Adipocyte (in vitro differentiated cells): ENCODE results near the gene ZDHHC14.
A peak's percentile ranks its signal among the peaks of the same experiment; 100 is the strongest.
"Not testable (repeated sequence)": the region's sequence is repeated elsewhere in the genome, so short reads cannot be mapped to it uniquely, and the experiment has no call there.

ENCODE experiments used
- DNase-seq: peaks from one replicate; pipeline ENCODE4 v3.0.0-alpha.2; 2015; ENCODE audit warnings: low read depth
- H3K27me3 ChIP-seq: replicated peaks from 2 replicates; pipeline ENCODE4 v1.7.0; 2013; ENCODE audit warnings: mild to moderate bottlenecking, low read length, moderate library complexity; ENCODE audit not compliant: control insufficient read depth, insufficient read depth
- H3K36me3 ChIP-seq: 2 replicates; pipeline ENCODE4 v1.7.0; 2013; ENCODE audit warnings: low read length, mild to moderate bottlenecking, moderate library complexity; ENCODE audit not compliant: control insufficient read depth, insufficient read depth, severe bottlenecking
- H3K4me1 ChIP-seq: 2 replicates; pipeline ENCODE4 v1.7.0; 2013; ENCODE audit warnings: mild to moderate bottlenecking, low read length, moderate library complexity; ENCODE audit not compliant: control insufficient read depth, insufficient read depth
- H3K4me3 ChIP-seq: 2 replicates; pipeline ENCODE4 v1.7.0; 2013; ENCODE audit warnings: mild to moderate bottlenecking, low read length, moderate library complexity
- H3K9ac ChIP-seq: 2 replicates; pipeline ENCODE4 v1.7.0; 2013; ENCODE audit warnings: mild to moderate bottlenecking, low read length, moderate library complexity
- H3K9me3 ChIP-seq: 2 replicates; pipeline ENCODE4 v1.7.0; 2013; ENCODE audit warnings: mild to moderate bottlenecking, low read length, moderate library complexity; ENCODE audit not compliant: control insufficient read depth

The ZDHHC14 gene

DNA sequence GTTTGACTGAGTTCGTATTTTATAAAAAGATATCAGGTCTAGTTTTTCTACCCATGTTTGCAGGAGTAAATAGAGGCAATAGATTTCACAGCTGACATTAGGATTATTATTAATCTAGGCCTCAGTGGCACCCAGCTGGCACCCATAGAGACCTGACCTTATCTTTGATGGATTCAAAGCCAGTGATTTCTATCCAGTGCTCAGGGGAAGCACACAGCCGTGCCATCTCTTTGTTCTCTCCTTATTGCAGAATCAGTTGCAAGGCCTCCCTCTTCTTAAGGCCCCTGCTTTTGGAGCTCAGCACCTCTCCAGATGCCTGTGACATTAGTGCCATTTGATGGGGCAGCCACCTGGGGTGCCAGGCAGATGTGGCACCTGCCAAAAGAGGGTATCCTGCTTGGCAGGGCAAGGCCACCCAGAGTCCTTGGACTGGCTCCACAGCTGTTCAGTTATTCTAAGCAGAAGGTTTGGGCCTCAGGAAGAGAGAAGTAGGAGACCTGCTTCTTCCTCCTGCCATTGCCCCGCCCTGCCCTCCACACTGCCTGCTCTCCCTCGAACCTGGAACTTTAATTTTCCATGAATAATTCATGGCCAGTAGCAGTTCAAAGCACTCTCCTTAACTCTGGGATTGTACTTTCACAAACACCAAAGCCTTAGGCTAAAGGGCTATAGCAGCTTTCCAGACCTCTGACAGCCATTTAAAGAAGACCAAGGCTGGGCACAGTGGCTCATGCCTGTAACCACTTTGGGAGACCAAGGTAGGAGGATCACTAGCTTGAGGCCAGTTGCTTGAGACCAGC lies 206.3 kb downstream of the ZDHHC14 start:
- no peak overlapping the region for H3K4me3 ChIP-seq

DNA sequence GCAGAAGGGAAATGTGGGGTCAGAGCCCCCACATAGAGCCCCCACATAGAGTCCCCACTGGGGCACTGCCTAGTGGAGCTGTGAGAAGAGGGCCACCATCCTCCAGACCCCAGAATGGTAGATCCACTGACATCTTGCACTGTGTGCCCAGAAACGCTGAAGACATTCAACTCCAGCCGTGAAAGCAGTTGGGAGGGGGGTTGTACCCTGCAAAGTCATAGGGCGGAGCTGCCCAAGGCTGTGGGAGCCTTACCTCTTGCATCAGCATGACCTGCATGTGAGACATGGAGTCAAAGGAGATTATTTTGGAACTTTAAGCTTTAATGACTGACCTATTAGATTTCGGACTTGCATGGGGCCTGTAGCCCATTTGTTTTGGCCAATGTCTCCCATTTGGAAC lies 209.7 kb downstream of the ZDHHC14 start:
- H3K4me3 ChIP-seq, H3K4me1 ChIP-seq, H3K27me3 ChIP-seq, DNase-seq, H3K36me3 ChIP-seq, H3K9ac ChIP-seq: not testable (repeated sequence)
- H3K9me3 ChIP-seq = peaks cover 10% of the 10 kb centered on the region

More for the DNA sequence above, 206.3 kb downstream of the ZDHHC14 start:
- no peaks in the 10 kb centered on the region for H3K4me1 ChIP-seq
- no peak overlapping the region for H3K9ac ChIP-seq
- H3K27me3 ChIP-seq = no peaks in the 10 kb centered on the region
- H3K36me3 ChIP-seq = no peaks in the 10 kb centered on the region
- H3K9me3 ChIP-seq = peaks cover 16% of the 10 kb centered on the region
- DNase-seq = no peak

DNA sequence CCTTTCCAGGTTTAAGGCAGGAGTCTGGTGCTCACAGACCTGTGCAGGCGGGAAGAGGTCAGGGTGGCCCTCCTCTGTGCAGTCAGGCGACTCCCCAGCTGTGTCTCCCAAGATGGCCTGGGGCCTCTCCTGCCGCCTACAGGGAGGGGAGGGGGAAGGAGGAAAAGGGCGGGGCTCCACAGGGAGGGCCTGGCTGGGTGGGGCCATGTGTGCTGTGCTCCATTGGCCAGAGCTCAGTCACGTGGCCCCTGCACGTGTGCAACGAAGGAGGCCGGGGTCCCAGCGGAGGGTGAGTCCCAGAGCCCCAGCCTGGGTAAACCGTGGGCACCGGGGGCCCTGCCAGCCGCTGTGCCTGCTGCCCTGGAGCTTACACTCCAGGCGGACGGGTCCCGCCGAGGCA lies 211.6 kb downstream of the ZDHHC14 start:
- no peak overlapping the region for H3K9ac ChIP-seq
- H3K4me1 ChIP-seq = no peaks in the 10 kb centered on the region
- DNase-seq = no peak
- H3K4me3 ChIP-seq = no peak overlapping the region
- no peaks in the 10 kb centered on the region for H3K36me3 ChIP-seq
- H3K27me3 ChIP-seq = no peaks in the 10 kb centered on the region
- H3K9me3 ChIP-seq = peaks cover 10% of the 10 kb centered on the region

DNA sequence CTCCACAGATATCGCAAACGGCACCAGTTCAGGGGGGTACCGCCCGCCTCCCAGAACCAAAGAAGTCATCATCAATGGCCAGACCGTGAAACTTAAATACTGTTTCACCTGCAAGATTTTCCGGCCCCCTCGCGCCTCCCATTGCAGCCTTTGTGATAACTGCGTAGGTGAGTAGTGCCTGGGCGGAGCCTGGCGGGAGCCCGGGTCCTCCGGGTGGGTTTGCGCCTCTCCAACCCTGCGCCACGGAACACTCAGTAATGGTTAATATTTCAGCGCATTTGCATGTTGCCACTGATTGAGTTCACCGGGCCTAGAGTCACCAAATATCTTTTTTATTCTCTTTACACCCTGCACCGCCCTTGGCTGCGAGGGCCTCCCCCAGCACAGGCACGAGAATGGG lies 212.0 kb downstream of the ZDHHC14 start:
- no peaks in the 10 kb centered on the region for H3K36me3 ChIP-seq
- peaks cover 10% of the 10 kb centered on the region for H3K9me3 ChIP-seq
- no peak overlapping the region for H3K9ac ChIP-seq
- DNase-seq = no peak
- no peaks in the 10 kb centered on the region for H3K4me1 ChIP-seq
- H3K4me3 ChIP-seq = no peak overlapping the region
- no peaks in the 10 kb centered on the region for H3K27me3 ChIP-seq

DNA sequence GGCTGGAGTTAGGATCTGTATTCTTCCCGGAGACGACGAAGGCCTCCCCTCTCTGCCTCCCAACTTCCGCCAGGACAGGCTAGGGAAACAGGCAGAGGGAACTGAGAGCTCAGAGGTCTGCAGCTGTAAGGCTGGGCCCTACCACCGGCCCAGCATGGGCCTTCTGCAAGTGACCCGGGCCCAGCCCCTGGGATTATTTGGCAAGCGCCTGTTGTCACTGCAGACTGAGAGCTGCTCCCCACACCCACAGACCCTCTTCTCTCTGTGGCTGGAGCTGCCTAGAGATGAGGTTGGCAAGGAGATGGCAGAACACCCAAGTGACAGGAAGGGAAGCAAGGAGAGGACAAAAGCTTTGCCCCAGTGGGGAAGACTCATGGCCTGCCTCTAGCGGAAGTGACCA lies 212.6 kb downstream of the ZDHHC14 start:
- DNase-seq = no peak
- no peaks in the 10 kb centered on the region for H3K36me3 ChIP-seq
- no peak overlapping the region for H3K4me3 ChIP-seq
- no peaks in the 10 kb centered on the region for H3K4me1 ChIP-seq
- H3K9me3 ChIP-seq = peaks cover 10% of the 10 kb centered on the region
- no peaks in the 10 kb centered on the region for H3K27me3 ChIP-seq
- H3K9ac ChIP-seq = no peak overlapping the region

DNA sequence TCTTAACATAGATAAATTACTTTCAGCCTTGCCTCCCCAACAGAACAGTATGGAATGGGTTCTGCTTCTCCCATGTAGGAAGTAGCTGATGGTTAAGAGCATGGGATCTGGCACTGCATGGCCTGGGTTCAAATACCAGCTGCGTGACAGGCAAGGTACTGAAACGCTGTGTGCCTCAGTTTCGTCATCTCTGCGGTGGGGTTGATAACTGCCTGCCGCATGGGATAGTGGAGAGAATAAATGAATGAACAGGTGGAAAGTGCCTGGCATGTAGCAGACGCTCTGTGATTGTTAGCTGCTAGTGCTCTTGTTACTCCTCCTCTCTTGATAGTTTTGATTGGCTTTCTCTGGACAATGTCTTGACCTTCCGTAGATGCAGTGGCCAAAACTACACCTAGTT lies 213.3 kb downstream of the ZDHHC14 start:
- peaks cover 10% of the 10 kb centered on the region for H3K9me3 ChIP-seq
- no peak for DNase-seq
- no peaks in the 10 kb centered on the region for H3K36me3 ChIP-seq
- H3K4me3 ChIP-seq = no peak overlapping the region
- H3K4me1 ChIP-seq = no peaks in the 10 kb centered on the region
- H3K27me3 ChIP-seq = no peaks in the 10 kb centered on the region
- no peak overlapping the region for H3K9ac ChIP-seq

DNA sequence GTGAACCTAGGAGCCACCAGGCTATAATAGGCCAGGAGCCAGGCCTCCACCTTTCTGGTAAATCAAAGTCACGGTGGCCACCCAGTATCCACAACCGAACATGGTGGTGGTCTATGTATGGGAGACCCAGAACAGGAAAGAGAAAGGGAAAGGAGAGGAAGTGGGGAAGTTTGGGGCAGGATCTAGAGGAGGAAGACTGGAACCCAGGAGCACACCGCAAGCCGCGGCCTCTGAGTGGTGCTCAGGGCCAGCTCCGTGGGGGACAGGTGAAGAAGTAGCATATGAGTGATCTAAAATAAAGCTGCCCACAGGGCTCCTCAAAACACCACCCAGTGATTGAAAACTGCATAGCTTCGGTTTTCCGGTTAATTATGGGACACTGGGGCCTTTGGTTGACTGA lies 214.8 kb downstream of the ZDHHC14 start:
- H3K9me3 ChIP-seq = peaks cover under 1% of the 10 kb centered on the region
- DNase-seq = no peak
- H3K4me3 ChIP-seq = no peak overlapping the region
- no peak overlapping the region for H3K9ac ChIP-seq
- H3K36me3 ChIP-seq = no peaks in the 10 kb centered on the region
- H3K27me3 ChIP-seq = no peaks in the 10 kb centered on the region
- no peaks in the 10 kb centered on the region for H3K4me1 ChIP-seq

DNA sequence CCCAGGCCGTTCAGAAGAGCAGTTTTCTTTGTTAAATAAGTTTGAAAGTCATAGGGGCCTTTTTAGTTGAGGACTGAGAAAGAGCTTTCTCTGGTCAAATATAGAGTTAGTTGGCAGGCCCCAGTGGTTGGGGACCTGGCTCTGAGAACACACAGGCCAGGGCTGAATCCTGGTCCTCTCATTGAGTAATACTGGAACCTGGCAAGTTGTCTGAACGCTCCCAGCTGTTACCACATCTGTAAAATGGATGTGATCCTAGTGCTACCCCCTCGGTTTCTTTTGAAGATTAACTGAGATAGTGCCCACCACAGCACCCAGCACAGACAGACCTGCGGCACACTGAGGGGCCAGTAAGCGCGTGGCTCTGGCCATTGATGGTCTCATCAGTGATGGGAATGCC lies 215.5 kb downstream of the ZDHHC14 start:
- DNase-seq = no peak

DNA sequence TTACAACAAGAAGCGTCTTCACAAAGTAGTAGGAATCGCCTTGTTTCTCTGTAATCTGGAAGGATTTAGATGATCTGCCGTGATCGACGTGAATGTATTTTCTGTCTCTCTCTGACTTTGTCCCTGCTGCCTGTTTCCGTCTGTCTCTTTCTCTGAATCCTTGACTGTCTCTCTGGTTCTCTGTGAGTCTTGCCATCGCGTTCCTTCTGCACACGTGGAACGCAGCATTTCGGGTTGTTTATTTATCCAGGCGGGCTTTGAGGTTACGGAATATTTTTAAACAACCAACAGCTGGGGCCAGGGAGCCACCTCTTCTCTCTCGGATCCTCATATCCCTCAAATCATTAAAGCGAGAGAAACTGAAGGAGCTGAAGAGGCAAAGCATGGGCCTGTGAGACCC lies 215.9 kb downstream of the ZDHHC14 start:
- H3K36me3 ChIP-seq = no peaks in the 10 kb centered on the region
- H3K4me3 ChIP-seq = no peak overlapping the region
- no peaks in the 10 kb centered on the region for H3K9me3 ChIP-seq
- H3K9ac ChIP-seq = no peak overlapping the region
- DNase-seq = peak; percentile 28
- H3K27me3 ChIP-seq = no peaks in the 10 kb centered on the region
- no peaks in the 10 kb centered on the region for H3K4me1 ChIP-seq

More for the DNA sequence above, 215.5 kb downstream of the ZDHHC14 start:
- no peaks in the 10 kb centered on the region for H3K27me3 ChIP-seq
- no peaks in the 10 kb centered on the region for H3K36me3 ChIP-seq
- no peak overlapping the region for H3K4me3 ChIP-seq
- H3K9me3 ChIP-seq = no peaks in the 10 kb centered on the region
- H3K9ac ChIP-seq = no peak overlapping the region
- H3K4me1 ChIP-seq = no peaks in the 10 kb centered on the region

DNA sequence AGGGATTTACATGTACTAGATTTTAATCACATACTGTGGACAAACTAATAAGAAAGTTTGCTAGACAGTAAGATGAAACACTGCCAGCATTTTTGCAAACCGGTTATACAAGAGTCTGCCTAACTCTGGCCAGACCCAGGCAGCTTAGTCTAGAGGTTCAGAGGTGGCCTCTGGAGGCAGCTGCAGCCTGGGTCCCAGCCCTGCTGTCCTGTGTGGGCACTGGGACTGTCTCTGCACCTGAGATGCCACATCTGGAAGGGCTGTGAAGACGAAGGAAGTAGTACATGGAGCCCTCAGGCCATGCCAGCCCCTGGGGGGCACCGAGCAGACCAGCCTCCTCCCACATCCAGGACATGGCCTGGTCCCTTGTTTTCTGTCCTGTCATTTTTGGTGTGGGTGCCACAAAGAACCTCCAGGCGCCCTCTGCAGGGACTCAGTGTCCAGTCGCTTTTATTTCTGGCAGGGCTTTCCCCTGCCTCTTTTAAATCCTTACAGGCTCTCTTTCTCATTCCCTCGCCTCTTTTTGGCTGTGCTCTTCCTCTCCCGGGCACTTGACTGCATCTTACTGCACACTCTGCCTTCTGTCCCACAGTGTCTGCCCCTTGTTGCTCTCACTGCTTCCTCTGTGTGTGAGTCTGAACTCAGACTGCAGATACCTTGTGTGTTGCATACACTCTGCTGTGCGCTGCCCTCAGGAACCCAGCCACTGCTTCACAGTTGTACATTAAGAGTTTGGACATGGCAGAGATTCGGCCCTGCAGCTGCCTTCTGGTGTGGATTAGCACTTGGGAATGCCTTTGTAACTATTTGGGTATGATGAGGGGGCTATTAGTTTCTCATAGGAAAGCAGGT lies 216.7 kb downstream of the ZDHHC14 start:
- no peak overlapping the region for H3K9ac ChIP-seq
- H3K27me3 ChIP-seq = no peaks in the 10 kb centered on the region
- H3K9me3 ChIP-seq = no peaks in the 10 kb centered on the region
- no peak overlapping the region for H3K4me3 ChIP-seq
- no peaks in the 10 kb centered on the region for H3K4me1 ChIP-seq
- peak; percentile 72 for DNase-seq
- no peaks in the 10 kb centered on the region for H3K36me3 ChIP-seq

DNA sequence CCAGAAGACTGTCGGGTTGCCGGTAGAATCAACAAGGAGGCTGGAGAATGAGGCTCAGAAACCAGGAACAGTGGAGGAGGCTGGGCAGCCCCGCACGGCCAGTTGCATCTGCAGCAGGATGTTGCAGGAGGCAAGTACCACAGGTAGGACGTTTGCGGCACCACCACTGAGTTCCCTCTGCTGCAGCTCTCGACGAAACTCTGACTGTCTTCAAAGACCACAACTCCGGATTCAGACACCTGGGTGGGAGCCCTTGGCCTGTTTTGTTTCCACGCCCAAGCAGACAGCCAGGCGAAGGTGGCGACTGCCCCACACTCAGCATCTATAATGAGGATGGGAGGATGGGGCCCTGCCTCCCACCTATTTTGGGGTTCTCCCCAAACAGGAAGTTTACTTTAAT lies 218.2 kb downstream of the ZDHHC14 start:
- Histone ChIP-seq H3K27me3 (no peaks in the 10 kb centered on the region), H3K4me3 (no peak overlapping the region), H3K36me3 (no peaks in the 10 kb centered on the region), H3K4me1 (no peaks in the 10 kb centered on the region), H3K9me3 (no peaks in the 10 kb centered on the region), H3K9ac (no peak overlapping the region)
- no peak for DNase-seq
